ENCODE data around the gene RGSL1. TPM values are rescaled to one million over a fixed set of nuclear protein-coding genes. Genes with fewer than 3 reads are reported as not detected.

The RGSL1 gene
- total and polyA plus RNA-seq, 2 of the 8 experiments (the other 6 are each of a cell fraction or from before 2014, with no cell fraction given): not detected

- Histone ChIP-seq H2BK5ac (ENCODE audit: low read depth, low read length) (no peak overlapping the region), H3K9ac (replicated peaks in 1 of 4; ENCODE audit: extremely low read depth in 1 of 4, low read depth in 3 of 4, low read length in 3 of 4) (no peak overlapping the region), H3K4me1 (replicated peaks in 1 of 4; ENCODE audit: control insufficient read depth in 3 of 4, insufficient read depth in 4 of 4, low read length in 3 of 4) (peaks cover 0 to 12% (median 2%) of the 10 kb centered on the region in 4 experiments; a peak in 4 of 7 replicates), H3K79me2 (ENCODE audit: control insufficient read depth in 1 of 2, insufficient read depth in 2 of 2, low read length in 2 of 2) (no peaks in the 10 kb centered on the region), H4K8ac (ENCODE audit: extremely low read depth, insufficient read depth, low read length) (no peak overlapping the region), H2AK5ac (ENCODE audit: low read depth, low read length) (no peak overlapping the region), H2BK15ac (ENCODE audit: low read length) (no peak overlapping the region), H2BK120ac (replicated peaks; ENCODE audit: low read depth, low read length) (no peak overlapping the region), H3K27ac (ENCODE audit: low read depth, low read length) (no peak overlapping the region), H3K23ac (ENCODE audit: insufficient read length) (no peak overlapping the region), H3K79me1 (ENCODE audit: low read depth, low read length) (no peaks in the 10 kb centered on the region), H3K4ac (replicated peaks; ENCODE audit: insufficient read length, low read depth, low read length) (no peak overlapping the region), H2BK12ac (ENCODE audit: low read depth, low read length) (no peak overlapping the region), H3K4me3 (ENCODE audit: extremely low read depth in 1 of 4, insufficient read depth in 2 of 4, low read depth in 3 of 4, low read length in 4 of 4) (no peak overlapping the region), H3K56ac (replicated peaks; ENCODE audit: insufficient read length, low read depth, low read length) (no peak overlapping the region), H3K14ac (ENCODE audit: insufficient read length) (no peak overlapping the region), H4K5ac (ENCODE audit: insufficient read length, low read depth, low read length) (no peak overlapping the region), H2AFZ (ENCODE audit: low read length) (peak overlapping the region; percentile 91; the same call in 1 of the 2 replicates), H3K36me3 (ENCODE audit: control insufficient read depth in 2 of 4, insufficient read depth in 4 of 4, low read length in 3 of 4) (no peaks in the 10 kb centered on the region), H4K20me1 (replicated peaks in 1 of 2; ENCODE audit: control insufficient read depth in 1 of 2, insufficient read depth in 2 of 2, low read length in 2 of 2) (no peaks in the 10 kb centered on the region), H3K18ac (ENCODE audit: extremely low read depth, low read length) (no peak overlapping the region), H3K27me3 (replicated peaks in 1 of 4; ENCODE audit: control insufficient read depth in 3 of 4, extremely low read depth in 1 of 4, insufficient read depth in 3 of 4, low read length in 3 of 4) (no peaks in the 10 kb centered on the region), H2BK20ac (ENCODE audit: low read length) (no peak overlapping the region), H4K91ac (replicated peaks; ENCODE audit: insufficient read length, low read length) (no peak overlapping the region), H3K9me3 (ENCODE audit: insufficient read depth in 2 of 2, low read depth in 1 of 2, low read length in 1 of 2) (no peaks in the 10 kb centered on the region), H3K23me2 (ENCODE audit: low read depth, low read length) (no peaks in the 10 kb centered on the region), H3K4me2 (ENCODE audit: insufficient read depth in 1 of 2, low read depth in 2 of 2, low read length in 2 of 2) (no peak overlapping the region)
- DNase-seq (ENCODE audit: low read depth in 1 of 2, low spot score in 2 of 2) (peak in 1 of 2 experiments; percentile 35), FAIRE-seq (no peak)
- TF ChIP-seq EP300 (IDR thresholded peaks at IDR 0.05; ENCODE audit: borderline replicate concordance in 1 of 2, low read depth in 2 of 2, low read length in 2 of 2) (no peak), CHD1 (IDR thresholded peaks at IDR 0.05; ENCODE audit: low read depth, low read length) (no peak), SIX5 (IDR thresholded peaks at IDR 0.05; ENCODE audit: low read depth, low read length) (no peak), FOSL1 (IDR thresholded peaks at IDR 0.05; ENCODE audit: insufficient read depth, low read depth, low read length) (no peak)
- ChIA-PET POLR2A (ENCODE audit: partially characterized antibody) (no interaction called here), CTCF (ENCODE audit: partially characterized antibody) (interaction anchor here (0.6 to 37.1 kb wide), 9 partner anchors 11 to 508 kb away, joined by 3 to 1131 read pairs (median 3); partner anchors contain the start of gene NPL)
- 93% methylated on average over 5 of the region's 5 CpGs; no CpG with 5 or more reads in 1 of the 2 experiments for WGBS, 2 experiments (ENCODE audit: extremely low coverage in 1 of 2, insufficient coverage in 1 of 2, insufficient read length in 1 of 2, insufficient replicate concordance in 2 of 2, low coverage in 1 of 2, low lambda C conversion rate in 2 of 2, missing lambda C conversion rate in 1 of 2)
Observed at GRCh38 chr1:182589931-182590330, 140.0 kb downstream of the RGSL1 start.

All from H1 (cell line).